Measurements from ENCODE around the gene SPATA6L. TPM values are rescaled to one million over a fixed set of nuclear protein-coding genes. Genes with fewer than 3 reads are reported as not detected.

SPATA6L gene
- polyA plus RNA-seq, 5 donors: 4.8 to 8.0 (median 7.3) TPM

- no peak for DNase-seq
Measured at GRCh38 chr9:4553951-4554381, 112.3 kb downstream of the SPATA6L start.

GRCh38 chr9:4550777-4551484 is 115.3 kb downstream of the SPATA6L start:
- DNase-seq: peak; percentile 15 to 17

- no peak for DNase-seq
Measured at GRCh38 chr9:4549751-4550295, 116.5 kb downstream of the SPATA6L start.

- no peak for DNase-seq
Measured at GRCh38 chr9:4548811-4549725, 117.2 kb downstream of the SPATA6L start.

Other genes with a start within 250 kb of the SPATA6L start
- gene SLC1A1, start 176.0 kb downstream of the SPATA6L start, polyA plus RNA-seq (ENCODE audit: insufficient read depth in 1 of 5, insufficient read length in 5 of 5, low replicate concordance in 1 of 5): 1 to 10 TPM; 3.5 to 7.9 (median 6.2) TPM
- 10 to 100 TPM in 2 of 5 donors, 1 to 10 TPM in 3; 8.8 to 10.9 (median 10.0) TPM for gene PLPP6, start 4.2 kb downstream of the SPATA6L start, polyA plus RNA-seq (ENCODE audit: insufficient read depth in 1 of 5, insufficient read length in 5 of 5, low replicate concordance in 1 of 5)
- 10 to 100 TPM; 13.7 to 18.8 (median 15.7) TPM for gene CDC37L1, start 13.1 kb upstream of the SPATA6L start, polyA plus RNA-seq (ENCODE audit: insufficient read depth in 1 of 5, insufficient read length in 5 of 5, low replicate concordance in 1 of 5)
- 10 to 100 TPM; 56.5 to 80.4 (median 68.0) TPM for gene AK3, start 74.7 kb upstream of the SPATA6L start, polyA plus RNA-seq (ENCODE audit: insufficient read depth in 1 of 5, insufficient read length in 5 of 5, low replicate concordance in 1 of 5)
- gene RCL1, start 126.5 kb upstream of the SPATA6L start, polyA plus RNA-seq (ENCODE audit: insufficient read depth in 1 of 5, insufficient read length in 5 of 5, low replicate concordance in 1 of 5): 10 to 100 TPM; 16.9 to 20.4 (median 18.2) TPM